SK-N-SH treated with all-trans-retinoic acid at 6 μM for 48 hours (cell line): ENCODE results near the gene DCLRE1C.

ENCODE experiments used
- ARNTL ChIP-seq: fragments of 450-650 bp; formaldehyde crosslinking; IDR thresholded peaks from 2 replicates; pipeline ENCODE4 v1.5.0; 2020; ENCODE audit warnings: low read depth, mild to moderate bottlenecking, moderate library complexity, borderline replicate concordance
- CREB5 ChIP-seq: fragments of 250-450 bp; sonication (Bioruptor Pico); IDR thresholded peaks from 2 replicates; pipeline ENCODE4 v1.5.1; 2020; ENCODE audit warnings: low read depth, mild to moderate bottlenecking, moderate library complexity
- CSRNP3 ChIP-seq: fragments of 250-450 bp; sonication (Bioruptor Pico); IDR thresholded peaks from 2 replicates; pipeline ENCODE4 v1.5.1; 2021; ENCODE audit warnings: mild to moderate bottlenecking, moderate library complexity
- ESRRG ChIP-seq: fragments of 250-450 bp; sonication (Bioruptor Pico); IDR thresholded peaks from 2 replicates; pipeline ENCODE4 v1.6.1; 2021; ENCODE audit warnings: mild to moderate bottlenecking
- ISL1 ChIP-seq: fragments of 250-450 bp; sonication (Bioruptor Pico); IDR thresholded peaks from 2 replicates; pipeline ENCODE4 v2.1.2; 2022; ENCODE audit warnings: mild to moderate bottlenecking, moderate library complexity
- PATZ1 ChIP-seq: fragments of 250-450 bp; sonication (Bioruptor Pico); IDR thresholded peaks from 2 replicates; pipeline ENCODE4 v1.8.0; 2020; ENCODE audit warnings: mild to moderate bottlenecking, moderate library complexity, borderline replicate concordance
- TSHZ2 ChIP-seq: fragments of 250-450 bp; sonication (Bioruptor Pico); IDR thresholded peaks from 2 replicates; pipeline ENCODE4 v1.5.0; 2020; ENCODE audit warnings: mild to moderate bottlenecking, moderate library complexity
- ZFP30 ChIP-seq: fragments of 450-650 bp; formaldehyde crosslinking; IDR thresholded peaks from 2 replicates; pipeline ENCODE4 v1.5.0; 2022; ENCODE audit warnings: mild to moderate bottlenecking, moderate library complexity

GRCh38 chr10:14852236-14852635 lies 101.7 kb downstream of the DCLRE1C start:
- TF ChIP-seq CREB5 (CRISPR knock-in tag) (no peak), ESRRG (CRISPR knock-in tag) (no peak), ARNTL (CRISPR knock-in tag) (no peak), ISL1 (CRISPR knock-in tag) (no peak), TSHZ2 (CRISPR knock-in tag) (no peak), CSRNP3 (CRISPR knock-in tag) (no peak), PATZ1 (CRISPR knock-in tag) (no peak), ZFP30 (CRISPR knock-in tag) (no peak)
